Calu3 (cell line): ENCODE data around the gene WDFY4. TPM values are rescaled to one million over a fixed set of nuclear protein-coding genes. Genes with fewer than 3 reads are reported as not detected.

Source experiments
- BruUV-seq: library from RNA; stranded (reverse); fragments of 400-500 nt; replicated peaks from 2 replicates; lab custom pipeline; 2021; lab: Mats Ljungman, UMichigan
- CTCF ChIA-PET: fragments of 300-600 bp; sonication (Branson Sonifier 250); formaldehyde crosslinking; loops from one replicate; lab custom pipeline; 2022; ENCODE audit warnings: antibody characterized with exemption; lab: Charles Lee
- DNase-seq: peaks from one replicate; pipeline ENCODE4 v3.0.0; 2022
- H3K27ac Mint-ChIP-seq: one replicate; pipeline ENCODE4 v1.8.0; 2022; ENCODE audit warnings: mixed read lengths; ENCODE audit not compliant: unreplicated experiment
- H3K27me3 Mint-ChIP-seq: one replicate; pipeline ENCODE4 v1.8.0; 2022; ENCODE audit warnings: mixed read lengths; ENCODE audit not compliant: unreplicated experiment
- H3K36me3 Mint-ChIP-seq: one replicate; pipeline ENCODE4 v1.8.0; 2022; ENCODE audit warnings: mild to moderate bottlenecking, moderate library complexity, mixed read lengths; ENCODE audit not compliant: insufficient read depth, unreplicated experiment
- H3K4me1 Mint-ChIP-seq: one replicate; pipeline ENCODE4 v1.8.0; 2022; ENCODE audit warnings: mild to moderate bottlenecking, low read depth, mixed read lengths; ENCODE audit not compliant: unreplicated experiment
- H3K4me3 Mint-ChIP-seq: one replicate; pipeline ENCODE4 v1.8.0; 2022; ENCODE audit warnings: mild to moderate bottlenecking, low read depth, moderate library complexity, mixed read lengths; ENCODE audit not compliant: unreplicated experiment
- H3K9me3 Mint-ChIP-seq: one replicate; pipeline ENCODE4 v1.8.0; 2022; ENCODE audit warnings: low read depth, mixed read lengths; ENCODE audit not compliant: unreplicated experiment
- intact Hi-C: fragments of 100-400 bp; cut with micrococcal nuclease; formaldehyde crosslinking; loops from one replicate; pipeline ENCODE4 v1.10.0; 2022; ENCODE audit not compliant: unreplicated experiment
- total RNA-seq: library from RNA; stranded (reverse); gene quantifications from 2 replicates; pipeline ENCODE4 v1.2.3, GENCODE V29; 2022
- TF ChIP-seq, protein P1 (sequence below): fragments of 200-600 bp; IDR thresholded peaks from one replicate; pipeline ENCODE4 v1.8.0; 2022; ENCODE audit warnings: antibody characterized with exemption; ENCODE audit not compliant: unreplicated experiment

The WDFY4 gene
- total RNA-seq, 1 experiment from 2014 or later, result not detected

DNA sequence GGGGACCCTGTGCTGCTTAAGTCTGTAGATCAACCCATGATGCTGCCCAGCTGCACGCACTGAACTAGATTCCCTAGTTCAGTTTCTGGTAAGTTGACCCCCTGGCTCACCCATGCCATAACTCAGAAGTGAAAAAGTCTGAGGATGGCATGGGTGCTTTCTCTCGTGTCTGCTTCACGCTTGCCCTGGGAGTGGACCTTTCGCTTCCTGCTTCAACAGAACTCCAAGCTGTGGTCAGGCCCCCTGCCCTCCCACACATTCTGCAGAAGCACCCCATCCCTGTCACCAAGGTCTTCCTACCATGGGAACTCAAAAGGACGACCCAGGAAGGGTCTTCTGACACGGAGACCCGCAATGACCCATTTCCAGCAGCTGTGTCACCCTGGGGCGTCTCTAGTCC, 215.1 kb downstream of the WDFY4 start:
- no peaks in the 10 kb centered on the region for H3K36me3 Mint-ChIP-seq
- no peak for DNase-seq
- intact Hi-C loops, result no loop called here
- no peak overlapping the region for H3K27ac Mint-ChIP-seq
- H3K27me3 Mint-ChIP-seq, result peaks cover 72% of the 10 kb centered on the region
- no peak overlapping the region for H3K4me3 Mint-ChIP-seq
- no TSS peak for BruUV-seq
- TF ChIP-seq, protein P1, sequence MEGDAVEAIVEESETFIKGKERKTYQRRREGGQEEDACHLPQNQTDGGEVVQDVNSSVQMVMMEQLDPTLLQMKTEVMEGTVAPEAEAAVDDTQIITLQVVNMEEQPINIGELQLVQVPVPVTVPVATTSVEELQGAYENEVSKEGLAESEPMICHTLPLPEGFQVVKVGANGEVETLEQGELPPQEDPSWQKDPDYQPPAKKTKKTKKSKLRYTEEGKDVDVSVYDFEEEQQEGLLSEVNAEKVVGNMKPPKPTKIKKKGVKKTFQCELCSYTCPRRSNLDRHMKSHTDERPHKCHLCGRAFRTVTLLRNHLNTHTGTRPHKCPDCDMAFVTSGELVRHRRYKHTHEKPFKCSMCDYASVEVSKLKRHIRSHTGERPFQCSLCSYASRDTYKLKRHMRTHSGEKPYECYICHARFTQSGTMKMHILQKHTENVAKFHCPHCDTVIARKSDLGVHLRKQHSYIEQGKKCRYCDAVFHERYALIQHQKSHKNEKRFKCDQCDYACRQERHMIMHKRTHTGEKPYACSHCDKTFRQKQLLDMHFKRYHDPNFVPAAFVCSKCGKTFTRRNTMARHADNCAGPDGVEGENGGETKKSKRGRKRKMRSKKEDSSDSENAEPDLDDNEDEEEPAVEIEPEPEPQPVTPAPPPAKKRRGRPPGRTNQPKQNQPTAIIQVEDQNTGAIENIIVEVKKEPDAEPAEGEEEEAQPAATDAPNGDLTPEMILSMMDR, result no peak
- no peaks in the 10 kb centered on the region for H3K9me3 Mint-ChIP-seq
- CTCF ChIA-PET, result no interaction called here
- no peaks in the 10 kb centered on the region for H3K4me1 Mint-ChIP-seq

DNA sequence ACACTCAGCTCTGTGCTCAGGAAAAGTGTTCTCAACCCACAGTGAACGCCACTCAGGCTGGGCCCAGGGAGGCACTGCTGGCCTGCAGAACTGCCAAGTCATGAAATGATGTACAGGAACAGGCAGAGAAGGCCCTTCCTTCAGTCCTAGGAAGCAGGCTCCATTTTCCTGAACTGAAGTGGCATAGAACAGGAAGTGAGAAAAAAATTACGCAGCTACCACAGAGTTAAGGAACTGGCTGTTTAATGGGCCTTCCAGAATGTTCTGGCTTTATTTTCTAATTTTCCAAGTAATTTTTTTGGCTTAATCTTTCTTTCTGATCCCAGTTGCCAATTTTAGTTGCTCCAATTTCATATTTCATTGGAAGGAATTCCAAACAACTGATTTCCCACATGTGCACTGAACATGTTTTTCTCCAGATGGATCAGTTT, 215.7 kb downstream of the WDFY4 start:
- TF ChIP-seq, protein P1, result no peak
- H3K36me3 Mint-ChIP-seq, result no peaks in the 10 kb centered on the region
- H3K27me3 Mint-ChIP-seq, result peaks cover 73% of the 10 kb centered on the region
- H3K4me1 Mint-ChIP-seq, result no peaks in the 10 kb centered on the region
- H3K4me3 Mint-ChIP-seq, result no peak overlapping the region
- CTCF ChIA-PET, result no interaction called here
- no TSS peak for BruUV-seq
- no peaks in the 10 kb centered on the region for H3K9me3 Mint-ChIP-seq
- intact Hi-C loops, result no loop called here
- DNase-seq, result no peak
- no peak overlapping the region for H3K27ac Mint-ChIP-seq

DNA sequence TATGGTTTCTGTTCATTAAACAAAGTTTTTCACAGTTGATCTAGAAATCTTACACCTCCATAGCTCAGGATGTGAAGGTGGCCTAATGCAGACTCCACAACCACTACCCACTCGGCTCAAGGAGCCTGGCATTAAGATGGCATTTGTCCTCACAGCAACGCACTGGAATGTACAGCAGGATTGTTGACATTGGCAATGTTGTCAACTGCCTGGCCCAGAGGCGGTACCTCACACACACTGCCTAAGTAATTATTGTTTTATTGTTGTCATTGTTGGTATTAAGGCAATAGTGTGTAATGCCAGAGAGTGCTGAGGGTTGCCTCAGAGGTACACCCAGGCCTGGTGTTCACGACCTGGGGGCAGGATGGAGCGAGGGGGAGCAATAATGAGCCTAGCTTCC, 216.6 kb downstream of the WDFY4 start:
- peaks cover 73% of the 10 kb centered on the region for H3K27me3 Mint-ChIP-seq
- H3K4me3 Mint-ChIP-seq, result no peak overlapping the region
- no TSS peak for BruUV-seq
- no peaks in the 10 kb centered on the region for H3K36me3 Mint-ChIP-seq
- H3K4me1 Mint-ChIP-seq, result no peaks in the 10 kb centered on the region
- CTCF ChIA-PET, result no interaction called here
- DNase-seq, result no peak
- intact Hi-C loops, result no loop called here
- H3K9me3 Mint-ChIP-seq, result no peaks in the 10 kb centered on the region
- TF ChIP-seq, protein P1, result no peak
- no peak overlapping the region for H3K27ac Mint-ChIP-seq

DNA sequence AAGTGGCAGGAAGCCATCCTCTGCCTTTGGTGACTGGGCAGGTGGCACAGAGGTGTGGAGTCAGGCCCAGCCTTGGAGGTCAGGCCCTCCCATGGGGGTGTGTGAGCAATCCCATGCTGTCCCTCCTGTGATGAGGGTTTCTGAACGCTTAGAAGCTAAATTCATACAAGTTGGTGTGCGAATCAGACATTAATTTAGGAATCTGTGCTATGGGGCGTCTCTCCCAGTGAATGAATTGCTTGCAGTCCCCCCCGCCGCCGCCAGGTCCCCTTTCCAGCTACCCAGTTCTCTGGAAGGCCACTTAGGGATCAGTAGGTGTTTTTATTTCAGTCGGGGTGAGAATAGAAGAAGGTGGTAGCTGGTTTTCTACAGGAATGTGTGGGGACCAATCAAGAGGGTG, 217.4 kb downstream of the WDFY4 start:
- DNase-seq, result no peak
- H3K27ac Mint-ChIP-seq, result no peak overlapping the region
- no TSS peak for BruUV-seq
- no peak overlapping the region for H3K4me3 Mint-ChIP-seq
- TF ChIP-seq, protein P1, result no peak
- peaks cover 73% of the 10 kb centered on the region for H3K27me3 Mint-ChIP-seq
- H3K4me1 Mint-ChIP-seq, result no peaks in the 10 kb centered on the region
- intact Hi-C loops, result no loop called here
- CTCF ChIA-PET, result no interaction called here
- no peaks in the 10 kb centered on the region for H3K9me3 Mint-ChIP-seq
- no peaks in the 10 kb centered on the region for H3K36me3 Mint-ChIP-seq
